H1 (cell line): ENCODE data around the gene ZNF282. TPM values are rescaled to one million over a fixed set of nuclear protein-coding genes. Genes with fewer than 3 reads are reported as not detected.

Experiments
- CTCF ChIA-PET: fragments of 300-600 bp; sonication (Branson Sonifier 250); formaldehyde crosslinking; loops from one replicate; lab custom pipeline; 2021; ENCODE audit not compliant: partially characterized antibody; lab: Charles Lee
- POLR2A ChIA-PET: fragments of 300-600 bp; sonication (Branson Sonifier 250); formaldehyde crosslinking; loops from one replicate; lab custom pipeline; 2021; ENCODE audit warnings: inconsistent platforms; ENCODE audit not compliant: partially characterized antibody; lab: Charles Lee
- DNase-seq, 2 experiments: peaks; one replicate each; pipeline versions ENCODE4 v3.0.0 to v3.0.0-alpha.2; 2010 to 2022; ENCODE audit warnings: low spot score in 2 of 2, low read depth in 1 of 2, mixed read lengths in 1 of 2
- FAIRE-seq: peaks from 2 replicates; lab custom pipeline; 2011; peaks lifted over from hg19 to GRCh38; lab: Jason Lieb, UNC
- H2AFZ ChIP-seq: 2 replicates; pipeline ENCODE4 v1.8.1; 2012; ENCODE audit warnings: low read length, inconsistent platforms
- H2AK5ac ChIP-seq: 2 replicates; pipeline ENCODE4 v1.6.1; 2013; ENCODE audit warnings: low read depth, low read length
- H2BK120ac ChIP-seq: replicated peaks from 2 replicates; pipeline ENCODE3; 2013; ENCODE audit warnings: low read depth, low read length, inconsistent platforms
- H2BK12ac ChIP-seq: 2 replicates; pipeline ENCODE4 v1.6.1; 2013; ENCODE audit warnings: low read depth, low read length
- H2BK15ac ChIP-seq: 2 replicates; pipeline ENCODE4 v1.6.1; 2013; ENCODE audit warnings: low read length
- H2BK20ac ChIP-seq: 2 replicates; pipeline ENCODE4 v1.6.1; 2013; ENCODE audit warnings: low read length
- H2BK5ac ChIP-seq: 2 replicates; pipeline ENCODE4 v1.6.1; 2013; ENCODE audit warnings: low read depth, low read length
- H3K14ac ChIP-seq: 2 replicates; pipeline ENCODE4 v1.6.1; 2013; ENCODE audit warnings: inconsistent platforms; ENCODE audit not compliant: insufficient read length
- H3K18ac ChIP-seq: 2 replicates; pipeline ENCODE4 v1.6.1; 2013; ENCODE audit warnings: low read length; ENCODE audit errors: extremely low read depth
- H3K23ac ChIP-seq: 2 replicates; pipeline ENCODE4 v1.6.1; 2013; ENCODE audit warnings: inconsistent platforms; ENCODE audit not compliant: insufficient read length
- H3K23me2 ChIP-seq: 2 replicates; pipeline ENCODE4 v1.6.1; 2013; ENCODE audit warnings: low read depth, low read length
- H3K27ac ChIP-seq: 2 replicates; pipeline ENCODE4 v1.6.1; 2011; ENCODE audit warnings: low read depth, low read length, inconsistent platforms
- H3K27me3 ChIP-seq, 4 experiments: replicated peaks in 1 of 4; 1 replicate in 1 of 4; 2 replicates in 3 of 4; pipeline versions ENCODE4 v1.6.1 to v1.8.1; 2011 to 2013; ENCODE audit warnings: low read length in 3 of 4, mild to moderate bottlenecking in 3 of 4, inconsistent platforms in 2 of 4, mixed read lengths in 2 of 4, moderate library complexity in 1 of 4; ENCODE audit not compliant: control insufficient read depth in 3 of 4, insufficient read depth in 3 of 4; ENCODE audit errors: extremely low read depth in 1 of 4
- H3K36me3 ChIP-seq, 4 experiments: 2 replicates each; pipeline versions ENCODE4 v1.6.1 to v1.8.1; 2011 to 2013; ENCODE audit warnings: mild to moderate bottlenecking in 4 of 4, low read length in 3 of 4, moderate library complexity in 2 of 4, control low read depth in 1 of 4, inconsistent platforms in 1 of 4; ENCODE audit not compliant: insufficient read depth in 4 of 4, control insufficient read depth in 2 of 4
- H3K4ac ChIP-seq: replicated peaks from 2 replicates; pipeline ENCODE3; 2013; ENCODE audit warnings: low read length, low read depth, mixed read lengths, inconsistent platforms; ENCODE audit not compliant: insufficient read length
- H3K4me1 ChIP-seq, 4 experiments: replicated peaks in 1 of 4; 1 replicate in 1 of 4; 2 replicates in 3 of 4; pipeline versions ENCODE4 v1.6.1 to v1.8.1; 2011 to 2013; ENCODE audit warnings: low read length in 3 of 4, inconsistent platforms in 2 of 4, mixed read lengths in 1 of 4; ENCODE audit not compliant: insufficient read depth in 4 of 4, control insufficient read depth in 3 of 4
- H3K4me2 ChIP-seq, 2 experiments: 2 replicates each; pipeline versions ENCODE4 v1.6.1 to v1.8.1; 2011 to 2013; ENCODE audit warnings: low read depth in 2 of 2, low read length in 2 of 2, control low read depth in 1 of 2, inconsistent platforms in 1 of 2, mild to moderate bottlenecking in 1 of 2; ENCODE audit not compliant: insufficient read depth in 1 of 2
- H3K4me3 ChIP-seq, 4 experiments: fragments of 200-600, 300-600 bp in 1 of 4; sonication (generic), shearing (Covaris generic), sonication (Bioruptor Twin) in 1 of 4; 2 replicates each; pipeline versions ENCODE4 v1.5.1 to v1.8.1; 2011 to 2016; ENCODE audit warnings: low read length in 4 of 4, low read depth in 3 of 4, control low read depth in 2 of 4, inconsistent platforms in 2 of 4, mild to moderate bottlenecking in 2 of 4, mixed read lengths in 1 of 4, moderate library complexity in 1 of 4; ENCODE audit not compliant: insufficient read depth in 2 of 4; ENCODE audit errors: extremely low read depth in 1 of 4
- H3K56ac ChIP-seq: replicated peaks from 2 replicates; pipeline ENCODE3; 2013; ENCODE audit warnings: low read depth, mild to moderate bottlenecking, mixed read lengths, low read length, inconsistent platforms; ENCODE audit not compliant: insufficient read length
- H3K79me1 ChIP-seq: 2 replicates; pipeline ENCODE4 v1.6.1; 2013; ENCODE audit warnings: low read depth, low read length, control low read depth
- H3K79me2 ChIP-seq, 2 experiments: 2 replicates each; pipeline versions ENCODE4 v1.6.1 to v1.8.1; 2012 to 2013; ENCODE audit warnings: low read length in 2 of 2, mild to moderate bottlenecking in 2 of 2, inconsistent platforms in 1 of 2; ENCODE audit not compliant: insufficient read depth in 2 of 2, control insufficient read depth in 1 of 2
- H3K9ac ChIP-seq, 4 experiments: replicated peaks in 1 of 4; 1 replicate in 1 of 4; 2 replicates in 3 of 4; pipeline versions ENCODE4 v1.6.1 to v1.8.1; 2011 to 2013; ENCODE audit warnings: low read depth in 3 of 4, low read length in 3 of 4, control low read depth in 2 of 4, mild to moderate bottlenecking in 2 of 4, moderate library complexity in 2 of 4, inconsistent platforms in 1 of 4; ENCODE audit errors: extremely low read depth in 1 of 4
- H3K9me3 ChIP-seq, 2 experiments: 2 replicates each; pipeline versions ENCODE4 v1.6.1 to v1.8.1; 2012 to 2013; ENCODE audit warnings: mild to moderate bottlenecking in 2 of 2, moderate library complexity in 2 of 2, control low read depth in 1 of 2, inconsistent platforms in 1 of 2, low read depth in 1 of 2, low read length in 1 of 2, mixed read lengths in 1 of 2; ENCODE audit not compliant: insufficient read depth in 2 of 2
- H4K20me1 ChIP-seq, 2 experiments: replicated peaks in 1 of 2; 2 replicates each; pipeline versions ENCODE3 to v1.8.1; 2011 to 2013; ENCODE audit warnings: inconsistent platforms in 2 of 2, low read length in 2 of 2, mild to moderate bottlenecking in 1 of 2; ENCODE audit not compliant: insufficient read depth in 2 of 2, control insufficient read depth in 1 of 2
- H4K5ac ChIP-seq: 2 replicates; pipeline ENCODE4 v1.6.1; 2013; ENCODE audit warnings: low read length, low read depth, mixed read lengths, inconsistent platforms; ENCODE audit not compliant: insufficient read length
- H4K8ac ChIP-seq: 2 replicates; pipeline ENCODE4 v1.8.0; 2013; ENCODE audit warnings: mild to moderate bottlenecking, moderate library complexity, low read length, inconsistent platforms; ENCODE audit not compliant: insufficient read depth; ENCODE audit errors: extremely low read depth
- H4K91ac ChIP-seq: replicated peaks from 2 replicates; pipeline ENCODE3; 2013; ENCODE audit warnings: low read length, mixed read lengths, inconsistent platforms; ENCODE audit not compliant: insufficient read length
- ASH2L ChIP-seq: fragments of 200-600, 300-600 bp; sonication (generic); IDR thresholded peaks from one replicate; pipeline ENCODE4 v1.7.1; 2017; ENCODE audit warnings: low read length
- CHD1 ChIP-seq: IDR thresholded peaks from 2 replicates; pipeline ENCODE4 v1.6.1; 2012; ENCODE audit warnings: low read depth, low read length, improper control_type of control experiment
- CTCF ChIP-seq, 3 experiments: IDR thresholded peaks; 1 replicate in 2 of 3; 2 replicates in 1 of 3; pipeline versions ENCODE4 v1.5.1 to v1.6.1; 2011; ENCODE audit warnings: low read length in 3 of 3, mild to moderate bottlenecking in 3 of 3, inconsistent platforms in 2 of 3, low read depth in 1 of 3, moderate library complexity in 1 of 3; ENCODE audit not compliant: insufficient read depth in 1 of 3; ENCODE audit errors: control extremely low read depth in 1 of 3
- EZH2 ChIP-seq: fragments of 200-600 bp; sonication (generic); IDR thresholded peaks from 2 replicates; pipeline ENCODE4 v1.7.1; 2012; ENCODE audit warnings: low read depth, mild to moderate bottlenecking, moderate library complexity, low read length, inconsistent platforms; ENCODE audit not compliant: severe bottlenecking
- MAFK ChIP-seq: IDR thresholded peaks from 2 replicates; pipeline ENCODE4 v1.6.1; 2012; ENCODE audit warnings: low read depth, mild to moderate bottlenecking, improper control_type of control experiment, low read length
- PHF8 ChIP-seq: fragments of 200-600 bp; sonication (generic); conservative IDR thresholded peaks from 2 replicates; pipeline ENCODE4 v1.7.1; 2012; ENCODE audit warnings: low read depth, mild to moderate bottlenecking, inconsistent platforms, low read length, moderate library complexity
- RFX5 ChIP-seq: IDR thresholded peaks from 2 replicates; pipeline ENCODE4 v1.6.1; 2011; ENCODE audit warnings: low read depth, low read length, improper control_type of control experiment, borderline replicate concordance
- RXRA ChIP-seq: IDR thresholded peaks from 2 replicates; pipeline ENCODE4 v1.6.1; 2011; ENCODE audit warnings: low read depth, mild to moderate bottlenecking, low read length, moderate library complexity; ENCODE audit not compliant: insufficient read depth
- SP2 ChIP-seq: IDR thresholded peaks from 2 replicates; pipeline ENCODE4 v1.6.1; 2012; ENCODE audit warnings: mild to moderate bottlenecking, low read length, inconsistent platforms
- TAF7 ChIP-seq: optimal IDR thresholded peaks from 2 replicates; pipeline ENCODE3; 2011; ENCODE audit warnings: low read depth, mild to moderate bottlenecking, inconsistent platforms, low read length, moderate library complexity, borderline replicate concordance
- WGBS, 2 experiments: shearing (Covaris generic) in 1 of 2; methylation state at CpG; one replicate each; pipeline versions ENCODE4 v1.1.6 to v1.1.7; 2013 to 2015; ENCODE audit warnings: low lambda C conversion rate in 2 of 2, mixed read lengths in 2 of 2, inconsistent platforms in 1 of 2, low coverage in 1 of 2, missing lambda C conversion rate in 1 of 2; ENCODE audit not compliant: insufficient replicate concordance in 2 of 2, insufficient coverage in 1 of 2, insufficient read length in 1 of 2; ENCODE audit errors: extremely low coverage in 1 of 2, missing lambda C conversion rate in 1 of 2; 5-methylcytosine and 5-hydroxymethylcytosine counted together
- polyA plus RNA-seq, 7 experiments: library from polyadenylated mRNA; depleted of rRNA in 3 of 7; stranded (reverse) in 5 of 7; unstranded in 2 of 7; fragments of >200 nt in 5 of 7; fragments of 200-250 nt in 2 of 7; gene quantifications; 1 replicate in 5 of 7; 2 replicates in 1 of 7; 4 replicates in 1 of 7; pipeline versions ENCODE4 v1.2.1 to v1.2.3, GENCODE V29; 2011 to 2013; ENCODE audit warnings: missing spikeins in 2 of 7, mixed read lengths in 2 of 7
- total RNA-seq: library from RNA; stranded (reverse); fragmentation: NEBNext Ultra II Directional; extraction: Animal tissue kit (Norgen Biotek cat#: 25700); gene quantifications from 2 replicates; pipeline ENCODE4 v1.2.1, GENCODE V29; 2021

Gene ZNF282
- total and polyA plus RNA-seq, 2 of the 8 experiments (the other 6 are each of a cell fraction or from before 2014, with no cell fraction given), result 16.9 to 36.3 TPM

GRCh38 chr7:149223761-149224160 lies 28.4 kb downstream of the ZNF282 start:
- no peak for TF ChIP-seq CTCF (IDR thresholded peaks at IDR 0.05; ENCODE audit: control extremely low read depth in 1 of 3, insufficient read depth in 1 of 3, low read depth in 1 of 3, low read length in 3 of 3)
- no peak for TF ChIP-seq RXRA
- TF ChIP-seq EZH2, result no peak
- TF ChIP-seq SP2, result no peak
- no peak for TF ChIP-seq RFX5
- no peak for TF ChIP-seq CHD1
- no peak for TF ChIP-seq TAF7
- no peak for TF ChIP-seq PHF8
- no peak for TF ChIP-seq ASH2L
- TF ChIP-seq MAFK, result no peak
- TF ChIP-seq, all 59 proteins: peak for 0
- Histone ChIP-seq H2AK5ac (no peak overlapping the region), H3K36me3 (peaks cover 0 to 31% (median 8%) of the 10 kb centered on the region in 4 experiments; a peak in 6 of 8 replicates), H3K4me2 (no peak overlapping the region), H2AFZ (no peak overlapping the region), H4K8ac (no peak overlapping the region), H3K9ac (no peak overlapping the region), H3K23me2 (no peaks in the 10 kb centered on the region), H3K79me2 (no peaks in the 10 kb centered on the region), H2BK20ac (no peak overlapping the region), H3K14ac (no peak overlapping the region), H3K79me1 (peaks cover 2% of the 10 kb centered on the region; the same call in 1 of the 2 replicates), H3K27ac (no peak overlapping the region), H3K56ac (no peak overlapping the region), H2BK12ac (no peak overlapping the region), H2BK15ac (no peak overlapping the region), H3K4me3 (no peak overlapping the region), H2BK5ac (no peak overlapping the region), H2BK120ac (no peak overlapping the region), H4K91ac (no peak overlapping the region), H3K18ac (no peak overlapping the region), H3K4me1 (no peaks in the 10 kb centered on the region; a peak in 1 of 7 replicates), H4K5ac (no peak overlapping the region), H3K23ac (no peak overlapping the region), H3K4ac (no peak overlapping the region), H4K20me1 (peaks cover 0 to 10% of the 10 kb centered on the region in 2 experiments), H3K9me3 (no peaks in the 10 kb centered on the region), H3K27me3 (no peaks in the 10 kb centered on the region)
- CTCF ChIA-PET, result interaction anchor here (0.8 to 1.0 kb wide), 4 partner anchors 14 to 99 kb away, joined by 3 to 5 read pairs (median 3); no protein-coding TSS in a partner anchor
- FAIRE-seq, result no peak
- no peak for DNase-seq
- WGBS, 2 experiments, result 100% methylated on average over 1 of the region's 39 CpGs; no CpG with 5 or more reads in 1 of the 2 experiments
- POLR2A ChIA-PET, result interaction anchor here (0.5 to 1.2 kb wide), 3 partner anchors 9 to 80 kb away, joined by 3 to 6 read pairs (median 3); no protein-coding TSS in a partner anchor
